Fibroblast of skin of left biceps (primary cell): ENCODE results near the gene RNASEL.
"Not testable (repeated sequence)": the region's sequence is repeated elsewhere in the genome, so short reads cannot be mapped to it uniquely, and the experiment has no call there.

Experiments
- DNase-seq, 2 experiments: peaks; one replicate each; pipeline ENCODE4 v3.0.0-alpha.2; 2013; ENCODE audit warnings: low read depth in 2 of 2

The RNASEL gene

GRCh38 chr1:182588500-182589396 is at the start of gene RNASEL:
Gene RNASEL, minus strand, starts transcription at chr1:182589256. Its CDS starts 2,450 bp downstream, at chr1:182586806.
- DNase-seq, result no peak

GRCh38 chr1:182637769-182638168 is 48.7 kb upstream of the RNASEL start:
- no peak for DNase-seq

- no peak for DNase-seq
These were observed 46.8 kb upstream of the RNASEL start for GRCh38 chr1:182635871-182636270.

GRCh38 chr1:182634306-182635072 is 45.4 kb upstream of the RNASEL start:
- DNase-seq, result no peak

GRCh38 chr1:182633657-182634281 is 44.7 kb upstream of the RNASEL start:
- DNase-seq, result no peak

- DNase-seq, result no peak
These were observed 44.0 kb upstream of the RNASEL start for GRCh38 chr1:182633031-182633430.

GRCh38 chr1:182632441-182632857 is 43.4 kb upstream of the RNASEL start:
- not testable (repeated sequence) for DNase-seq

GRCh38 chr1:182631954-182632353 is 42.9 kb upstream of the RNASEL start:
- no peak for DNase-seq

- no peak for DNase-seq
These were observed 42.1 kb upstream of the RNASEL start for GRCh38 chr1:182631053-182631677.

- DNase-seq, result no peak
These were observed 41.5 kb upstream of the RNASEL start for GRCh38 chr1:182630586-182630985.

GRCh38 chr1:182629499-182630096 is 40.5 kb upstream of the RNASEL start:
- DNase-seq, result no peak

GRCh38 chr1:182629080-182629479 is 40.0 kb upstream of the RNASEL start:
- DNase-seq, result no peak

- DNase-seq, result no peak
These were observed 39.6 kb upstream of the RNASEL start for GRCh38 chr1:182628657-182629056.

- no peak for DNase-seq
These were observed 38.6 kb upstream of the RNASEL start for GRCh38 chr1:182627622-182628021.

GRCh38 chr1:182626527-182626926 is 37.5 kb upstream of the RNASEL start:
- no peak for DNase-seq

- no peak for DNase-seq
These were observed 36.9 kb upstream of the RNASEL start for GRCh38 chr1:182625719-182626504.

- no peak for DNase-seq
These were observed 36.0 kb upstream of the RNASEL start for GRCh38 chr1:182625024-182625423.

- DNase-seq, result no peak
These were observed 35.5 kb upstream of the RNASEL start for GRCh38 chr1:182624577-182624976.

- peak in 1 of 2 experiments; percentile 57 for DNase-seq
These were observed 34.0 kb upstream of the RNASEL start for GRCh38 chr1:182622901-182623528.

- DNase-seq, result no peak
These were observed 32.9 kb upstream of the RNASEL start for GRCh38 chr1:182621906-182622305.
